GM18498 (cell line): Measurements from ENCODE around the gene ATP8B3.

Experiments
- ATAC-seq: cut with Tn5 transposase; IDR thresholded peaks from one replicate; pipeline ENCODE4 v1.9.1; 2021; ENCODE audit warnings: mild to moderate bottlenecking, moderate library complexity; ENCODE audit not compliant: unreplicated experiment

Gene ATP8B3

DNA sequence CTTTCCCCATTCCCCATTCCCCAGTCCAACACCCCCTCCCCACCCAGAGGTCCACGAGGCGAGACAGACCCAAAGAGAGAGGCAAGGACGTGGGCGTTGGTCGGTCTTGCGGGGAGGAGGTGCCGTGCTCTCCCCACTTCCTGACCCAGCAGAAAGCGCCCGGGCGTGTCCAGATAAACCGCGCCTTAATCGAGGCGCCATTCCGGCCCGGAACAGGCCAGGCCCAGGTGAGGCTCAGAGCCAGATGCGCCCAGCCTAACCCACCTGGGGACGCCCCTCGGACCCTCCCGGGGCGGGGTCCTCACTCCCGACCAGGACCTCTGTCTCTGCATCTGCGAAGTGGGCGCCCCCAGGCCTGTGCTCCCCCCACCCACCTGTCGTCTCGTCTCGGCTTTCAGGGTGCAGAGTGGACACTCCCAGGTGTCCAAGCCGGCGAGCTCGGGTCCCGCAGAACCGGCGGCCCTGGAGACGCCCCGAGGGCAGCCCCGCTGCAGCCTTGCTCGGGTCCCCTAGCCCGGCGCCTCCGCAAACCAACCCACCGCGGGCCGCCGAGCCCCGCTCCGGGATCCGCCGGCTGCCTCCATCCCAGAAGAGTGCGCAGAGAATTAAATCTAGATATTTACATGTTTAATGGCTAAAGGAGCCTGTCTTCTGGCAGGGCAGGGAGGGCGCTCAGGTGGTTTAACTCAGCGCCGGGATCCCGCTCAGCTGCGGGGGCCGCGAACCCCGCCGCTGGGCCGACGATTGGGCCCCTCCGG, 63.8 kb downstream of the ATP8B3 start:
- no peak for ATAC-seq

DNA sequence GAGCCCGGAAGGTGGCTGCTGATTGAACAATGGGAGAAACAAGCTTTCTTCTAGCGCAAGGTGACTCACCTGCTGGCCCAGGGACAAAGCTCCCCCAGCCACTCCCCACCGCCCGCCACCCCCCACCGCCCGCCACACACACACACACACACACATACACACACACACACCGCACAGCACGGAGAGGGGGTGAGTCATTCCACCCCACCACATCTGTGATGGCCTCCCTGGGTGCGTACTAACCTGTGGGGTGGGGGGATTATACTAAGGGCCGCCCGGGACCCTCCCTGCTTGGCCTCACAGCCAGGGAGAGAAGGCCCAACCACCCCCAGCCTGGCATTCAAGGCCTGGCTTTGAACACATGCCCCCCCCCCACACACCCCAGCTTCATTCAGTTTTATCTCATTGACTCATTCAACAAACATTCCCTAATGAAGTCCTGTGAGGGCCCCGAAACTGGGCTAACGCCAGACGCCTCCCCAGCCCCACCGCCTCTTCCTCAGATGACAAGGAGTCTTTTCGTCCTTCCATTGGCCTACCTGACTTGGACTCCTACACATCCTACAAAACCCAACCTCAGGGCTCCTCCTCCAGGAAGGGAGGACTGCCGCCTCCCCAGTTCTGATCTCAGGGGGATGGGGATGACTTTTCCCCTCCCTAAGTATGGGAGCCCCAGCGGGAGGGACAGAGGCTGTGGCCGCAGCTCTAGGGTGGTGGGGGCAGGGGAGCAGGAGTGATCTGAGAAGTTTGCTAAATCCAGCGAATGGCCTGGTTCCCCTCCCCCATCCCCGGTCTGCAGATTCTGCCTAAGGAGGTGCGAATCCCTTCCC, 64.6 kb downstream of the ATP8B3 start:
- no peak for ATAC-seq

DNA sequence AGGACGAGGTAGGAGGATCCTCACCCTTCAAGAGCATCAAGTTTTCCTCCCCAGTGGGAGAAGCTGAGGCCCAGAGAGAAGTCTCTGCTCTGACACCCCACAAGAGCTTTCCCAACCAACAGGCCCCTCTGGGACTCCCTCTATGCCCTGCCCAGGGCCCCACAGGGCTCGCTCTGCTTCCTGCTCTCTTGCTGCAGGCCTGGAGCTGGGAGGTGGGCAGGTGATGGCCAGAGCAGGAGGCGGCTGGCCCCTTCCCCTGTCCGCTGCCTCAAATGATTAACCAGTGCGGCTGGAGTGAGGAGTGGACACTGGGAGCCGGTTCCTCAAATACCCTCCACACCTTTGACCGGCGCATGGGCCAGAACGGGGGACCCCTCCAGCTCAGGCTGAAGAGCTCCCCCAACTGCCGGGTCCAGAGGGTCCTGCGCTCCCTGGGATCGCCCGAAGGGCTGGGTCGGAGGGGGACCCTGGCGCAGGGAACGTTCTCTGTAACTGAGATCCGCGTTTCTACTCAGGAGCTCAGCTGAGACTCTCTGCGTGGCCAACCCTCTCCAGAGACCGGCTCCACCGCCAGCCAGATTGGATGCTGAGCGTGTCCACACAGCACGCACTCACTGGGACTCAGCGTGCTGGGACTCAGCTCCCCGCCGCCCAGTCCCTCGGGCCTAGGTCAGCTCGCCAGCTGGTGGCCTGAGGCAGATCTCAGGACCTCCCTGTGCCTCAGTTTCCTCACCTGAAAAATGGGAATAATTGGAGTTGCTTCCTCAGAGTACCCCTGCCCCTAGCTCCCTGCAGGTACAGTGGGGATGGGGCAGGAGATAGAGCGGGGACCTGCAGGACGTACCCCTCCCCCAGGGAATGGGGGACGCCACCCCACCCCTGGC, 65.4 kb downstream of the ATP8B3 start:
- no peak for ATAC-seq

DNA sequence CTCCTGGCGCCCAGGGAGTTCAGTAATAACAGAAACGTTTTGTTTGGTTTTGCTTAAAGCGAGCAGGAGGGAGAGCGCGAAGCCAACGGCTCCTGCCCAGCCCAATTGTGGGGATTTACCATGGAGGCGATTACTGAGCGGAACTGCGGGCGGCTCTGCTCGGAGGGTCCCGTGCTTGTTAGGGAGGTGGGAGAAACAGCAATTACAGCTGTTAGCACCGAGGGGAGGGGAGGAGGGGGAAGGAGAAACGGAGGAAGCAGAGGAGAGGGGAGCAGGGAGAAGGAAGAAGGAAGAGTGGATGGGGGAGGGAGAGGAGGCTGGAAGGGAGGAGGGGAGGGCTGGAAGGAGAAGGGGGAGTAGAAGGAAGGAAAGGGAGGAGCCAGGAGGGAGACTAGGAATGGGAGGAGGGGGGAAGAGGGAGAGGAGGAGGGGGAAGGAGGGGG, 66.5 kb downstream of the ATP8B3 start:
- no peak for ATAC-seq

DNA sequence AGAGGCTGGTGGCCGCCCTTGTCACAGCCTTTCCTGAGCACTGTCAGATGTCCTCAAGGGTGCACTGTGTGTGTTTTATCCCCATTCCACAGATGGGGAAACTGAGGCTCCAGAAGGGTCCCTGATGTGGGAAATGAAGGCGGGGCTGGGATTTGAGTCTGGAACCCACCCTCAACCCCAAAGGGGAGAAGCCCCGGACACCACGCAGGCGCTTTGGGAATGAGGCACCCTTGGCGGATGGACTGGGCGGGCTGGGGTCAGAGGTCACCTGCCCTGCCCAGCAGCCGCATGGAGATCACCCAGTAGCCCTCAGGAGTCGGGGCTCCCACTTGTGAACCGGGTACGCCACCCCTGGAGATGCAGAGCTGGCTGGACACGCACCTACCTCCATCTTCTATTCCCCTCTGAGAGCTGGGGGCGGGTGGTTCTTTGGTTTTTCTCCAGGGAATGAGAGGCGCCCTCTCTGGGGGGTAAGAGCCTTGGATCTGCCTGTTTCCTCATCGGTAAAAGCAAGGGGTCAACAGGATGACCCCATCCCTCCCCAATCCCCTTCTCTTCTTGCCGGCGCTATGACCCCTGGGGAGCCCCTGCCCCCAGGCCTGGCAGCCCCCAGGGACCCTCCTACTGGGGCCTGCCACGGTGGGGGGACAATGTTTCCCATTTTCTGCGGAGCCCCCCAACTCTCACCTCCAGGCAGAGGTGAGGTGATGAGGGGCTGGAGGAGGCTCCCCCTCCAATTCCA, 67.1 kb downstream of the ATP8B3 start:
- ATAC-seq: no peak

DNA sequence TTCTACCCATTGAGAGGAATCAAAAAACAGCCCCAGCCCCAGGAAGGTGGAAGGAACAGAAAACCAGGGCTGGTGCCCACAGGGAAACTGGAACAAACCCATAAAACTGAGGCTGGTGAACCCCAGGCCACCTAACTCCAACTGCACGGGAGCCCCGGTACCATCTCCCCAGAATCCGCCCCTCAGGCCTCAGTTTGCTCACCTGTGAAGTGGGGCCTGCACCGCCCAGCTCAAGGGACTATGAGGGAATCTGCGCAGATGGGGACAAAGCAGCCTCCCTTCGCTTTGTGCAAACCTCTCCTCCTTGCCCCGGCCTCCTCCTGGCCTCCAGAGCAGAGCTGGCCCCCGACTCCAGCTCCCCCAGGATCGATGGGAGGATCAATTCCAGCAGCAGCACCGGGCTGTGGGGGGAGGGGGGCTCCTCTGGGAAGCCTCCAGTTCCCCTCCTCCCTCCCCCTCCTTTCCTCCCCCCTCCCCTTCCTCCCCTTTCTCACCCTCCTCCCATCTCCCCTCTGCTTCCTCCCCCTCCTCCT, 67.9 kb downstream of the ATP8B3 start:
- no peak for ATAC-seq

DNA sequence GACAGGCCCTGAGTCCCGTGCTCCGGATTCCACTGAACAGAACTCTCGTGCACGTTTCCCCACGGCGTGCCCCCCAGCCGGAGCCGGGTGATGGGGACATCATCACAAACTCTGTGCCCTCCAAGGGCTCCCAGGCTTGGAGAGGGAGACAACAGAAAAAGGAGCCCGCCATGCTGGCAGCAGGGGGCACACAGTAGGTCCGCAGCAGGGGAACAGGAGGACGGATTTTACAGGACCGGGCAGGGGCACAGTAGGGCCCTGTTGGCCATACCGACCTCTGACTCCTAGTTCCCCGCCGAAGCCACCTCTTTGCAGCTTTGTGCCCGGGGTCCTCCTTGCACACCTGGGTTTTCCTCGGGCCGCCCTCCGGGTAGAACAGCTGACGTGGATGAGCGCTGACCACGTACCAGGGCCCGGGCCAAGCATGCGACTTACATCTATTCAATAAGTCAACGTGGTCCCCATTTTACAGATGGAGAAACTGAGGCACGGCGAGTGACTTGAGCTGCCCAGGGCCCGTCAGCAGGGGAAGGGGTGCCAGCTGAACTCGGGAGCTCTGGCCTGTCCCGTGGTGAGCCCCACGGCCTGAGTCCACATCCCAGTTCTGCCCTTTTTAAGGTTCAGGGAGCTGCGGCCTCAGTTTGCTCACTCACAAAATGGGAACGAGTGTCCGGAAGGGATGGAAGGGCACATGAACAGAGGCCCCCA, 68.9 kb downstream of the ATP8B3 start:
- no peak for ATAC-seq

DNA sequence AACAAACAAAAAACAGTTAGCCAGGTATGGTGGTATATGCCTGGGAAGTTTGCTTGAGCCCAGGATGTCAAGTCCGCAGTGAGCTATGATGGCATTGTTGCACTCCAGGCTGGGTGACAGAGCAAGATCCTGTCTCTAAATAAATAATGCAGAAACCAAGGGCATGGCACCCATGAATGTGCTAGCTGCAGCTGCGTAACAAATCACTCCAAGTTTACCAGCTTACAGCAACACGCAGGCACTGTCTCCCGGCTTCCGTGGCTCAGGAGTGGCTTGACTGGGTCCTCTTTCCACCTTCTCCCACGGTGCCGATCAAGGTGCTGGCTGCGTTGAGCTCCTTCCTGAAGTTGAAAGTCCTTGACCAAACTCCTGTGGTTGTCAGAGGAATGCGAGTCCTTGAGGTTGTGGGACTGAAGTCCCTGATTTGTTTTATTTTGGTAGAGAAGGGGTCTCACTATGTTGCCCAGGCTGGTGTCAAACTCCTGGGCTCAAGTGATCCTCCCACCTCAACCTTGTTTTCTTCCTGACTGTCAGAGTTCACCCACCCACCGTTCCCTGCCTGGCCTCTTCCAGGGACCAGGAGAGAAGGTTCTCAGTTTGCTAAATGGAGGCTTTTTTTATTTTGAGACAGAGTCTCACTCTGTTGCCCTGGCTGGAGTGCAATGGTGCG, 72.0 kb downstream of the ATP8B3 start:
- ATAC-seq: no peak

DNA sequence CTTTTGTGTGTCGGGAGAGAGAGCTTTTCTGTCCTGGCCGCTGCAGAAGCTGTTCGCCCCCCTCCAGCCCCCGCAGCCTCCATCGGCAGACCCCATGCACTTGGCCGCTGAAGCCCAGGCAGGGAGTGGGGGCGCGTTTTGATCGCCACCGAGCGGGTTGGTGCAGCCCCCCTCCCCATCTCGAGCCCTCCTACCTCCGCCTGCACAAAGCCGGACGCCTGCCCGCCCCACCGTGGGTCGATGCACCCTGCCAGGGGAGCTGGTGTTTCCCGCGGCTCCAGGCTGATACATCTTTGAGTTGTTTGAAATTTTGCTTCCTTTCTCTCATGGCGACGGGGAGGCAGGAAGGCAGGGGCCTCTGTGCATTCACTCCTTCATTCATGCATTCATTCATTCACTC, 75.1 kb downstream of the ATP8B3 start:
- ATAC-seq: no peak

DNA sequence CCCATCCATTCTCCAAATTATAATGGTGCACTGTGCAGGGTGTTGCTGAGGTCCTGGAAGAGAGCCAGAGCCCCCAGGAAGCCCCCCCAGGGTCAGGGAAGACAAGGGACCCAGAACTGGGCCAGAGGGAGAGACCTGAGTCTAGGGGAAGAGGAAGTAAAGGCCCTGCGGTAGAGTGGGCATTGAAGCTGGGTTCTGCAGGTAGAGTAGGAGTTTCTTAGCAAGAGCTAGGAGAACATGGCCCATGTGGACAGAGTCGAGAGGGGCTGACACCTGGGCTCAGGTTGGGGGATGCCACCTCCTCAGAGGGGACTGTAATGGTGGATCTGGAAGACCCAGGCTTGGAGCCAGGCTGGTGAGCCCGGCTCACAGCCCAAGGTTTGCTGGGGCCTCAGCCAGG, 75.8 kb downstream of the ATP8B3 start:
- no peak for ATAC-seq

DNA sequence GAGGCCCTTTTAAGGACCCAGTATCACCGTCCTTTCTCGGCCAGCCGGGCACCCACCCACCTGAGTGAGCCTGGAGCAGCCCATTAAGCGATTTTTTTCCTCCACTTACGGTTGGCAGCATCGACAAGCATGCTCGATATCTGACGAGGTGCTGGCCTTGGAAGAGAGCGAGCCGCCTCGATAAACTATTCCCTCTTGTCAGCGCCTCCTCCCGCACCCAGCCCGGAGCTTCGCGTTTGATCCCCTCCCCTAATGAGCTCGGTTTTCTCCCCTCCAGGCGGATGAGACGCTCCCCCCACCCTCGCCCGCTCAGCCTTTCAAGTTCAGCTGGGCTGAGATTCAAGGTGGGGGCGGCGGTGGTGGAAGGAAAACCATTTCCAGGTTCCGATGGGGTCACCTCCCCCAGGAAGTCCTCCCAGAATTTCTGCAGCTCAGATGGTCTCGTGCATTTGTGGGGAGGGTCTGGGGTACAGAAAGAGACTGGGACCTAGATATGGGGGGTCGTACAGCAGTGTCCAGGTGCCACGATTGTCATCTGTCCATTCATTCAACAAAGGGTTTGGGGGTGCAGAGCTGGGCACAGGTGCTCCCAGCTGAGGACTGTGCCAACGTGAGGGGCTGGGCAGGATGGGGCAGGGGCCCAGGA, 77.6 kb downstream of the ATP8B3 start:
- no peak for ATAC-seq
